ENCODE measurements around the gene SSH2. TPM values are rescaled to one million over a fixed set of nuclear protein-coding genes. Genes with fewer than 3 reads are reported as not detected.

The SSH2 gene
- total and polyA plus RNA-seq, 9 of the 15 experiments (the other 6 are each of a cell fraction or from before 2014, with no cell fraction given): 3.9 to 16.1 (median 10.2) TPM

GRCh38 chr17:29778956-29779811, 150.8 kb downstream of the SSH2 start (continued):
- TF ChIP-seq SREBF1 (IDR thresholded peaks at IDR 0.05; ENCODE audit: borderline replicate concordance, low read depth, low read length) (no peak), ZNF609 (CRISPR knock-in tag; IDR thresholded peaks at IDR 0.05; ENCODE audit: borderline replicate concordance) (no peak), TEAD2 (tag; IDR thresholded peaks at IDR 0.05) (no peak), EP400 (IDR thresholded peaks at IDR 0.05) (no peak), E2F3 (CRISPR knock-in tag; IDR thresholded peaks at IDR 0.05) (no peak), FOS (IDR thresholded peaks at IDR 0.05; ENCODE audit: extremely low read depth, insufficient read length) (no peak)
